ENCODE results near the gene LTO1. TPM values are rescaled to one million over a fixed set of nuclear protein-coding genes. Genes with fewer than 3 reads are reported as not detected.
"Not testable (repeated sequence)": the region's sequence is repeated elsewhere in the genome, so short reads cannot be mapped to it uniquely, and the experiment has no call there.

Gene LTO1
- total RNA-seq, 1 donor from 2014 or later: 15.9 TPM

- no peak overlapping the region for H3K4me3 ChIP-seq (ENCODE audit: low read depth, low read length)
- DNase-seq (ENCODE audit: low read depth): no peak
- no peak for TF ChIP-seq CTCF (conservative IDR thresholded peaks at IDR 0.05; ENCODE audit: low read depth, low read length)
Observed at GRCh38 chr11:69700278-69701140, 25.4 kb upstream of the LTO1 start.

GRCh38 chr11:69699213-69699612 lies 24.1 kb upstream of the LTO1 start:
- no peak overlapping the region for H3K4me3 ChIP-seq (ENCODE audit: low read depth, low read length)
- no peak for DNase-seq (ENCODE audit: low read depth)
- no peak for TF ChIP-seq CTCF (conservative IDR thresholded peaks at IDR 0.05; ENCODE audit: low read depth, low read length)

- H3K4me3 ChIP-seq (ENCODE audit: low read depth, low read length): no peak overlapping the region
- DNase-seq (ENCODE audit: low read depth): no peak
- no peak for TF ChIP-seq CTCF (conservative IDR thresholded peaks at IDR 0.05; ENCODE audit: low read depth, low read length)
Observed at GRCh38 chr11:69698362-69698761, 23.2 kb upstream of the LTO1 start.

DNA sequence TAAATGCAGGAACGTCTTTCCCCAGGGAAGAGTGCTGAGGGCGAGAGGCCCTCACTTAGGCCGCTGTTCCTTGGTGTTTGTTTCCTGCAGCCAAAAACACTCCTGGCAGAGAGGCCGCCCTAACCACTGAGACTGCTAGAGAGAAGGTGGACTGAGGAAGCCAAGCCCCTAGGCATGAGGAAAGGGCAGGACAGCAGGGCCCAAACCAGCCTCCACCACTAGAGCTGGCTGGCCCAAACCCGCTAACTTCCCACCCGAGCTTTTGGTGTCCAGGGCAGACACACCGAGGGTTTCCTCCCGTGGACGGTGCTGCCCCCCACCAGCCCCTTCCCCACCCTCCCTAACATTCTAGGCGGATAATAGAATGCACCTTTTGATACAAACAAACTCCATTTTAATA lies 22.7 kb upstream of the LTO1 start:
- H3K4me3 ChIP-seq (ENCODE audit: low read depth, low read length): no peak overlapping the region
- no peak for DNase-seq (ENCODE audit: low read depth)
- no peak for TF ChIP-seq CTCF (conservative IDR thresholded peaks at IDR 0.05; ENCODE audit: low read depth, low read length)

GRCh38 chr11:69697469-69697843 lies 22.3 kb upstream of the LTO1 start:
- no peak for DNase-seq (ENCODE audit: low read depth)
- H3K4me3 ChIP-seq (ENCODE audit: low read depth, low read length): no peak overlapping the region
- no peak for TF ChIP-seq CTCF (conservative IDR thresholded peaks at IDR 0.05; ENCODE audit: low read depth, low read length)

DNA sequence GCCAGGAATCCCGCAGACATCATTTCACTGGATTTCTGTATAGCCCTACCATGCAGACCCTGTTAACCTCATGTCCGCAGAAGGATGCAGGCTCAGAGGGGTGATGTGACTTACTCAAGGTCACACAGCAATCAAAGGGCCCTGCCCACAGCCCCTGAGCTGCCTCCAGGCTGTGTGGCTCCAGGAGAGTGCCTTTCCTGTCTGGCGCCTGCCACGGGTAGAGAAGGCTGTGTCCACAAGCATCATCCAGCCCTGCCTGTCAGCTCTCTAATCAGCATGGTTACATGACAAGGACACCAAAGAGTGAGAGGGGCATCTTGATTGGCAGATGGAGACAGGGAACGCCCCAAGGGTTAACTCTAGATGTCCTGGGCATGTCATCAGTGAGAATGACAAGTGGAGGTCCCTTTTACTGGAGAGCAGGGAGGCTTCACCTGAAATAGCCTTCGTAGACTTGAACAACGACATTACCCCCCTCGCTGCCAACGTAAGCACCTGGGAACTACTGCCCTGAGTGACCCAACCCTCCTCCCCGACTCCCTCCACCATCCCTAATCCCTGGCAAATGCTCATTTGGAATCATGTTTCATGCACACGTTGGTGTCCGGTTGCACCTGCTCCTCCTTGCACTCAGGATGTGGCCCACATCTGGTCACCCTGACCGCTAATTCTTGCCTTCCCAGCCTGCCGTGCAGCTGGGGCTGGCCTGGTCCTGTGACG lies 21.8 kb upstream of the LTO1 start:
- no peak overlapping the region for H3K4me3 ChIP-seq (ENCODE audit: low read depth, low read length)
- TF ChIP-seq CTCF (conservative IDR thresholded peaks at IDR 0.05; ENCODE audit: low read depth, low read length): no peak
- no peak for DNase-seq (ENCODE audit: low read depth)

- H3K4me3 ChIP-seq (ENCODE audit: low read depth, low read length); DNase-seq (ENCODE audit: low read depth): not testable (repeated sequence)
Observed at GRCh38 chr11:69695995-69696394, 20.8 kb upstream of the LTO1 start.

Measured in epithelial cell of proximal tubule (primary cell).